ENCODE data around the gene EXOC7.

EXOC7 gene

DNA sequence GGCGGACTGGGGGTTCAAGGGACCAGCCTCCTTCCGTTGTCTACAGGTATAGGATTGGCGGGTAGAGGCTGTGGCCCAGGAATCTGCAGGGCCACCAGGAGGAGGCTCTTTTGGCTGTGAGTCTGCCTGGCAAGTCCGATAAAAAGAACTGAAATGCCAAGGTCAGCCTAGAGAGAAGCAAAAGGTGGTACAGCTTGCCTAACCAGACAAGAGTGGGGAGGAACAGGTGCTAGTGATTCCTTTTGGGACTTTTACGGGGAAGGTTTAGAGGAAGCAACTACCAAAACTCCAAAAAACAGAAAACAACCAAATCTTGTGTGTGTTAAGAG lies 70.8 kb downstream of the EXOC7 start:
- DNase-seq (ENCODE audit: low spot score), result no peak
- TF ChIP-seq, protein P1, sequence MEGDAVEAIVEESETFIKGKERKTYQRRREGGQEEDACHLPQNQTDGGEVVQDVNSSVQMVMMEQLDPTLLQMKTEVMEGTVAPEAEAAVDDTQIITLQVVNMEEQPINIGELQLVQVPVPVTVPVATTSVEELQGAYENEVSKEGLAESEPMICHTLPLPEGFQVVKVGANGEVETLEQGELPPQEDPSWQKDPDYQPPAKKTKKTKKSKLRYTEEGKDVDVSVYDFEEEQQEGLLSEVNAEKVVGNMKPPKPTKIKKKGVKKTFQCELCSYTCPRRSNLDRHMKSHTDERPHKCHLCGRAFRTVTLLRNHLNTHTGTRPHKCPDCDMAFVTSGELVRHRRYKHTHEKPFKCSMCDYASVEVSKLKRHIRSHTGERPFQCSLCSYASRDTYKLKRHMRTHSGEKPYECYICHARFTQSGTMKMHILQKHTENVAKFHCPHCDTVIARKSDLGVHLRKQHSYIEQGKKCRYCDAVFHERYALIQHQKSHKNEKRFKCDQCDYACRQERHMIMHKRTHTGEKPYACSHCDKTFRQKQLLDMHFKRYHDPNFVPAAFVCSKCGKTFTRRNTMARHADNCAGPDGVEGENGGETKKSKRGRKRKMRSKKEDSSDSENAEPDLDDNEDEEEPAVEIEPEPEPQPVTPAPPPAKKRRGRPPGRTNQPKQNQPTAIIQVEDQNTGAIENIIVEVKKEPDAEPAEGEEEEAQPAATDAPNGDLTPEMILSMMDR (IDR thresholded peaks at IDR 0.05; ENCODE audit: extremely low read depth, insufficient read depth, missing control alignments), result no peak
- in situ Hi-C loops (cut with MboI; ENCODE audit: low pct_unique_long_range_greater_than_20kb, low sequenced_read_pairs, unreplicated experiment), result no loop called here

DNA sequence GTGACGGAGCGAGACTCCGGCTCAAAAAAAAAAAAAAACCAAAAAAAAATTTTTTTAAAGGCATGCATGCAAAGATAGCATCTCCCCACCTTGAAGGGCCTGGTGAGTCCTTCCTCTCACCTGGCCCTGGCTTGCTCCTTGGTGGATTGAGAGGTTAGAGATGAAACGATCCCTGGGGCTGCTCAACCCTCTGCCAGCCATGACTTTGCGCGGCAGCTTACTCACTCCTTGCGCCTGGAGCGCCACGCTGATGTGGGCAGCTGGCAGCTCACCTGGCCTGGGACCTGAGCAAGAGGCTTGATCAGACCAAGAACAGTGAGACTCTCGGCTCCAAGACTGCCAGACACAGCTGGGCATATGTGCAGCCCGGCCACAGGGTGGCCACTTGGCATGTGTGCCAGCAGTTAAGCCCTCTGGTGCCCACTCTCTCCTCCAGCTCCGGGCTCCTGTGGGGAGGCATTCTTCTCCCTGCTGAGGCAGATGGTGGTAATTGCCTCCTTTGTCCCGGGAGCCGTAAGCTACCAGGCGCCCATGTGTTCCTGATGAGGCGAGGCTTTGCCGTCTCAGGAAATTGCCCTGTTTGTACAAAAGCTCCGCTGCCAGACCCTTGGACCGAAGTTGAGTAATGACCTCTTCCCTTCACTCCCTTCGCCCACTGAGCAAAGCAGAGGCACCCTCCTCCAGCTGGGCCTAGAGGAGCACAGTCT lies 71.4 kb downstream of the EXOC7 start:
- TF ChIP-seq, protein P1 (IDR thresholded peaks at IDR 0.05; ENCODE audit: extremely low read depth, insufficient read depth, missing control alignments), result no peak
- no peak for DNase-seq (ENCODE audit: low spot score)
- in situ Hi-C loops (cut with MboI; ENCODE audit: low pct_unique_long_range_greater_than_20kb, low sequenced_read_pairs, unreplicated experiment), result no loop called here
